HUDEP-2 (cell line): ENCODE data around the gene CTNND2.

Experiments
- DNase-seq, 76 experiments: peaks; one replicate each; lab custom pipeline; 2025; ENCODE audit not compliant: unreplicated experiment in 76 of 76; lab: John Stamatoyannopoulos, UW

Gene CTNND2

GRCh38 chr5:11531811-11532555 is 372.3 kb downstream of the CTNND2 start:
- DNase-seq, result no peak

- no peak for DNase-seq
Measured at GRCh38 chr5:11528720-11529119, 375.5 kb downstream of the CTNND2 start.

- DNase-seq, result no peak
Measured at GRCh38 chr5:11527652-11528349, 376.4 kb downstream of the CTNND2 start.

- DNase-seq, result no peak
Measured at GRCh38 chr5:11525020-11525419, 379.2 kb downstream of the CTNND2 start.

GRCh38 chr5:11524188-11524587 is 380.1 kb downstream of the CTNND2 start:
- DNase-seq, result no peak

GRCh38 chr5:11522796-11523195 is 381.4 kb downstream of the CTNND2 start:
- no peak for DNase-seq

- no peak for DNase-seq
Measured at GRCh38 chr5:11520241-11520930, 383.9 kb downstream of the CTNND2 start.

GRCh38 chr5:11519236-11519635 is 385.0 kb downstream of the CTNND2 start:
- DNase-seq, result no peak

GRCh38 chr5:11518676-11519075 is 385.6 kb downstream of the CTNND2 start:
- DNase-seq, result no peak

- DNase-seq, result no peak
Measured at GRCh38 chr5:11514705-11515432, 389.4 kb downstream of the CTNND2 start.

- DNase-seq, result no peak
Measured at GRCh38 chr5:11511878-11512277, 392.4 kb downstream of the CTNND2 start.

- no peak for DNase-seq
Measured at GRCh38 chr5:11510889-11511288, 393.4 kb downstream of the CTNND2 start.

- no peak for DNase-seq
Measured at GRCh38 chr5:11509793-11510192, 394.5 kb downstream of the CTNND2 start.

- DNase-seq, result no peak
Measured at GRCh38 chr5:11507156-11507910, 396.9 kb downstream of the CTNND2 start.

- DNase-seq, result no peak
Measured at GRCh38 chr5:11504886-11505193, 399.4 kb downstream of the CTNND2 start.

GRCh38 chr5:11504065-11504885 is 400.0 kb downstream of the CTNND2 start:
- DNase-seq, result no peak

- DNase-seq, result no peak
Measured at GRCh38 chr5:11502783-11503182, 401.5 kb downstream of the CTNND2 start.

- DNase-seq, result no peak
Measured at GRCh38 chr5:11497651-11498050, 406.6 kb downstream of the CTNND2 start.

- no peak for DNase-seq
Measured at GRCh38 chr5:11496137-11496719, 408.0 kb downstream of the CTNND2 start.
